ENCODE results near the gene RIT2.

DNA sequence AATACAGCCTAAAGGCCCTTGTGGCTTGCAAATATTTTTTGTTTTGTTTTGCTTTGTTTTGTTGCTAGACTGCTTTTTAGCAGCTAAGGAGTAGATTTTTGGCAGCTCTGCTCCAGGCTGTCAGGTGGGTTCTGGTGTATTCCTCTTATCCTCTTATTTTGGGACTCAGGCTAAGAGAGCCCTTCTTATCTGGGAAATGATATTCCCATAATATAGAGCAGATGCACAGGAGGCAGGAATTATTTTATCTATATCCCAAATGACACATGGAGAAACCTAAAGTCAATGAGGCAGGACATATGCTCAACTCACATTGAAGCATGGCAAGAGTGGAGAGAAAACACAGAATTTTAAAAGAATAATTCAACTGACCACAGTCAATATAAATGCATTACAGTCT, 369.6 kb downstream of the RIT2 start:
- TF ChIP-seq, protein P1, sequence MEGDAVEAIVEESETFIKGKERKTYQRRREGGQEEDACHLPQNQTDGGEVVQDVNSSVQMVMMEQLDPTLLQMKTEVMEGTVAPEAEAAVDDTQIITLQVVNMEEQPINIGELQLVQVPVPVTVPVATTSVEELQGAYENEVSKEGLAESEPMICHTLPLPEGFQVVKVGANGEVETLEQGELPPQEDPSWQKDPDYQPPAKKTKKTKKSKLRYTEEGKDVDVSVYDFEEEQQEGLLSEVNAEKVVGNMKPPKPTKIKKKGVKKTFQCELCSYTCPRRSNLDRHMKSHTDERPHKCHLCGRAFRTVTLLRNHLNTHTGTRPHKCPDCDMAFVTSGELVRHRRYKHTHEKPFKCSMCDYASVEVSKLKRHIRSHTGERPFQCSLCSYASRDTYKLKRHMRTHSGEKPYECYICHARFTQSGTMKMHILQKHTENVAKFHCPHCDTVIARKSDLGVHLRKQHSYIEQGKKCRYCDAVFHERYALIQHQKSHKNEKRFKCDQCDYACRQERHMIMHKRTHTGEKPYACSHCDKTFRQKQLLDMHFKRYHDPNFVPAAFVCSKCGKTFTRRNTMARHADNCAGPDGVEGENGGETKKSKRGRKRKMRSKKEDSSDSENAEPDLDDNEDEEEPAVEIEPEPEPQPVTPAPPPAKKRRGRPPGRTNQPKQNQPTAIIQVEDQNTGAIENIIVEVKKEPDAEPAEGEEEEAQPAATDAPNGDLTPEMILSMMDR (IDR thresholded peaks at IDR 0.05; ENCODE audit: low read length) = no peak
- TF ChIP-seq EZH2 (optimal IDR thresholded peaks at IDR 0.05; ENCODE audit: low read depth, low read length) = no peak
